ENCODE results near the gene SLC6A7. TPM values are rescaled to one million over a fixed set of nuclear protein-coding genes. Genes with fewer than 3 reads are reported as not detected.
"Not testable (repeated sequence)": the region's sequence is repeated elsewhere in the genome, so short reads cannot be mapped to it uniquely, and the experiment has no call there.

SLC6A7 gene
- total and polyA plus RNA-seq, 5 experiments from 2014 or later = not detected

DNA sequence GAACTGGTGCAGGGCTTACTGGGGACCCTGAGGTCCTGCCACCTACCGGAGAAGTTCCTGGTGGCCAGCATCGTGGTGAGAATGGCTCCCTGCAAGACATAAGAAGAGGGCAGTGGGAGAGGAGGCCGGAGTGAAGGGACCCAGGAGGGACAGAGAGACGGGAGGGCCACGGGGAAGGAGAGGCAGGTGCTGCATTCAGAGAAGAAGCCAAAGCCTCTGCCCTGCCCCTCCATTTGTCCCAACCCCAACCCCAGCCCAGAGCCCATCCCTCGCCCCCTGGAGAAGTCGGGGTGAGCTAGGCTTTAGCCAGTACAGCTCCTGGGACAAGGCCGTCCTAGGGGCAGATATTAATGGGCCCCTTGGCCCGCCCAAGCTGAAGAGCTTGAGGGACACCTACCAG, 57.9 kb downstream of the SLC6A7 start:
- no peak for ATAC-seq
- H3K36me3 Mint-ChIP-seq = no peaks in the 10 kb centered on the region
- peaks cover 0 to 3% (median 0%) of the 10 kb centered on the region in 9 donors for H3K9me3 Mint-ChIP-seq
- H3K27me3 Mint-ChIP-seq = peaks cover 0 to 14% (median 2%) of the 10 kb centered on the region in 5 donors
- no peak overlapping the region for H3K4me3 Mint-ChIP-seq
- no peak overlapping the region for H3K27ac Mint-ChIP-seq
- POLR2A ChIA-PET = no interaction called here
- no peaks in the 10 kb centered on the region for H3K4me1 Mint-ChIP-seq
- no peak for DNase-seq

DNA sequence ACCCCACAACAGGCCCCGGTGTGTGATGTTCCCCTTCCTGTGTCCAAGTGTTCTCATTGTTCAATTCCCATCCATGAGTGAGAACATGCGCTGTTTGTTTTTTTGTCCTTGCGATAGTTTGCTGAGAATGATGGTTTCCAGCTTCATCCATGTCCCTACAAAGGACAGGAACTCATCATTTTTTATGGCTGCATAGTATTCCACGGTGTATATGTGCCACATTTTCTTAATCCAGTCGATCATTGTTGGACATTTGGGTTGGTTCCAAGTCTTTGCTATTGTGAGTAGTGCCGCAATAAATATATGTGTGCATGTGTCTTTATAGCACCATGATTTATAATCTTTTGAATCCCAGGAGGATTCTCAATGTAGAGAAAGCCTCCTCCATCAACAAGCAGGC, 58.6 kb downstream of the SLC6A7 start:
- DNase-seq, H3K36me3 Mint-ChIP-seq, ATAC-seq, H3K4me1 Mint-ChIP-seq, H3K9me3 Mint-ChIP-seq, H3K4me3 Mint-ChIP-seq, POLR2A ChIA-PET, H3K27ac Mint-ChIP-seq: not testable (repeated sequence)
- H3K27me3 Mint-ChIP-seq = peaks cover 0 to 14% (median 2%) of the 10 kb centered on the region in 5 donors

DNA sequence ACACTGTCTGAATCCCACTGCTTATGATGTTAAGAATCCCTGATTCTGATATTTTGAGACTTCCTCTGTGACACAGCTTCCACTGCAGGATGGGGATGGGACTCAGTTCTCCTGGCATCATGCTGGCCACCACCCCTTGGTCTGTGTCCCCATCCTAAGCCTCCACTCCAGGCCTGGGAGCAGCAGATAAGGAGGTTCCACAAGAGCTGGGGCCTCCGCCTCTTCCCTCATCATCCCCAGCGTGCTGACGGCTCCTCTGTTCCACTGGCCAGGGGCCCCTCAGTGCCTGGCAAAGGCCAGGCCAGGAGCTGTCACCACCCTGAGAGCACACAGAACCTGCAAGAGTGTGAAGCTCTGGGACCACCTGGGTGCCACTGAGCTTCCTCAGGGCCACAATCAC, 59.1 kb downstream of the SLC6A7 start:
- Mint-ChIP-seq H3K4me3 (no peak overlapping the region), H3K36me3 (no peaks in the 10 kb centered on the region), H3K27ac (no peak overlapping the region), H3K27me3 (peaks cover 0 to 14% (median 2%) of the 10 kb centered on the region in 5 donors), H3K4me1 (no peaks in the 10 kb centered on the region), H3K9me3 (peaks cover 0 to 3% (median 0%) of the 10 kb centered on the region in 9 donors)
- DNase-seq (no peak), ATAC-seq (no peak)
- POLR2A ChIA-PET = no interaction called here

DNA sequence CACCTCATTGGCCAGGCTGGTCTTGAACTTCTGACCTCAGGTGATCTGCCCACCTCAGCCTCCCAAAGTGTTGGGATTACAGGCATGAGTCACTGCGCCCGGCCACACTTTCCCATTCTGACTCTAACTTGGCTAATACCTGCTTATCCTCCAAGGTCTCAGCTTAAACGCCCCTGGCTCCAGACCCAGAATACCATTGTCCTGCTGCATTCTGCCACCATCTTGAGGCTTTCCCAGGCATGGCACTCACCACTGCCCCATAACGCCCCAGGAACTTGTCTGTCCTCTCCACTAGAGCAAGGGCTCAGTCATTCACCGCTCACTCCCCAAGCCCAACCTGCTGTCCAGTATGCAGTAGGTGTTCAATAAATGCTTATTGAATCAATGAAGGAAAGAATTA, 59.9 kb downstream of the SLC6A7 start:
- DNase-seq (no peak), ATAC-seq (no peak)
- POLR2A ChIA-PET = no interaction called here
- H3K36me3 Mint-ChIP-seq = no peaks in the 10 kb centered on the region
- no peaks in the 10 kb centered on the region for H3K4me1 Mint-ChIP-seq
- peaks cover 0 to 14% (median 2%) of the 10 kb centered on the region in 5 donors for H3K27me3 Mint-ChIP-seq
- H3K4me3 Mint-ChIP-seq = no peak overlapping the region
- H3K9me3 Mint-ChIP-seq = peaks cover 0 to 3% (median 0%) of the 10 kb centered on the region in 9 donors
- no peak overlapping the region for H3K27ac Mint-ChIP-seq

DNA sequence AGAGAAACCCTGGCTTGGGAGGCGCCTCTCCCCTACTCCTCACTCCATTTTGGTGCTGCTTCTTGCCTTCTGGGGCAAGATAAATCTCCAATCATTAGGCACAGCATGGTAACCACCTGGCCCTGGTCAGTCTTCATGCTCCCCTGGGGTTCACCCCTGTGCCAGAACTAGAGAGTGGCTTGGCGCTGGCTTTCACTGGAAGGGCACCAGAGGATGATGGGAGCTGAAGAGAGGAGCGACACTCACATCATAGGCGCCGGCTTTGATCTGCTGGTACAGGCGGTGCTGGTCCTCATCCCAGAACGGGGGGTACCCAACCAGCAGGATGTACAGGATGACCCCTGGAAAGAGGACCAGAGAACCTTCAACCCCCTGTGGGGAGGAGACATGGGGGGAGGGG, 61.6 kb downstream of the SLC6A7 start:
- no peak overlapping the region for H3K27ac Mint-ChIP-seq
- H3K36me3 Mint-ChIP-seq = no peaks in the 10 kb centered on the region
- ATAC-seq = no peak
- H3K4me1 Mint-ChIP-seq = peaks cover 0 to 2% (median 0%) of the 10 kb centered on the region in 4 donors
- peaks cover 0 to 14% (median 2%) of the 10 kb centered on the region in 5 donors for H3K27me3 Mint-ChIP-seq
- POLR2A ChIA-PET = no interaction called here
- DNase-seq = no peak
- peaks cover 0 to 3% (median 0%) of the 10 kb centered on the region in 9 donors for H3K9me3 Mint-ChIP-seq
- H3K4me3 Mint-ChIP-seq = no peak overlapping the region

DNA sequence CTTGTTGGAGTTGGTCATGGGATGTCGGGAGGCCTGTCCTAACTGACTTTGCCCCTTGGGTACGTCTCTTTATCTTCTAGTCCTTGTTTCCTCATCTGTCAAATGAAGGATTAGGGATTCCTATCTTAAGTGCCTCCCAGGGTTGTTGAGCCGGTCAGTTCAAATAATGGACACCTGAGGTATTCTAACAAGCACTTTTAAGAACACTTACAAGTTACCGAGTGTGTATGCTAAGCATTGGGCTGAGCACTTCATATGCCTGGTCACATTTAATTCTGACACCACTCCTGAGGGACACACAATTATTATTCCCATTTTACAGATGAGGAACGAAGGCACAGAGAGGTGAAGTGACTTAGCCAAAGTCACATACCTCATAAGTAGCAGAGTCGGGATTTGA, 62.6 kb downstream of the SLC6A7 start:
- ATAC-seq (no peak), DNase-seq (no peak)
- H3K4me1 Mint-ChIP-seq = peaks cover 0 to 3% (median 0%) of the 10 kb centered on the region in 4 donors
- no peak overlapping the region for H3K27ac Mint-ChIP-seq
- H3K9me3 Mint-ChIP-seq = peaks cover 0 to 3% (median 0%) of the 10 kb centered on the region in 9 donors
- peaks cover 0 to 14% (median 2%) of the 10 kb centered on the region in 5 donors for H3K27me3 Mint-ChIP-seq
- H3K36me3 Mint-ChIP-seq = peaks cover 0 to 2% (median 0%) of the 10 kb centered on the region in 3 donors
- H3K4me3 Mint-ChIP-seq = no peak overlapping the region
- POLR2A ChIA-PET = no interaction called here

DNA sequence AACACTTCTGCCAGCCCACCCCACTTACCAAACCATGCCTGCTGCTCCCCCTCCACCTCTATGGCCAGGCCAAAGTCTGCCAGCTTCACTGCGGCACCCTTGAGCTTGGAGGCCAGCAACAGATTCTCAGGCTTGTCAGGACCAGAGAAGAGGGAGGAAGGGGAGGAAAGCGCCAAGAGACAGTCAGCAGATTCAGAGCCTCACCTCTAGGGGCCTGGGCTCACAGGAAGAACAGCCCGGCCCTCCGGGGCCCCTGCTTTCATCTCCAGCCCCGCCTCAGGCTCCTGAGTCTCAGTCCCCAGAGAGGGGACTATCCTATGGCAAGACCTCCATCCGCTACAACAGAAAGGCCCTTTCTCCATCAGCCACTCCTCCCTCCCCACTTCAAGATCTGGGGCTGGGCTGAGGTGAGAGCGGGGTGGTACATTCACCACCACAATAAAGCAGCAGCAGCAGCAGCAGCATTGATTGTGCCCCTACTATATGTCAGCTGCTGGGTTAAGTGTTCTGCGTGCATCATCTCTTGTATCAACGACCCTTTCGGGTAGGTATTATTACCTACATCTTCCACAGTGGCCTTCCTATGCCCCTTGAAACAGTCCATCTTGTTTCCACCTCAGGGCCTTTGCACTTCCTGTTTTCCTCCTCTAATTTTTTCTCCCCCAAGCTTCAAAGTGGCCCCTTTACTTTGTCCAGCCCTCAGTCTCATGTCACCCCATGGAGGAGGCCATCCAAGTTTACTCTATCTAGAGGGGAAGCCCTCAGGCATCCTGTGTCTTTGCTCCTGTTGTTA, 63.8 kb downstream of the SLC6A7 start:
- Mint-ChIP-seq H3K27ac (no peak overlapping the region), H3K4me1 (peaks cover 0 to 3% (median 0%) of the 10 kb centered on the region in 4 donors), H3K27me3 (peaks cover 0 to 14% (median 2%) of the 10 kb centered on the region in 5 donors), H3K36me3 (peaks cover 0 to 2% (median 0%) of the 10 kb centered on the region in 3 donors), H3K4me3 (no peak overlapping the region), H3K9me3 (peaks cover 0 to 3% (median 0%) of the 10 kb centered on the region in 9 donors)
- POLR2A ChIA-PET = no interaction called here
- ATAC-seq (no peak), DNase-seq (no peak)

DNA sequence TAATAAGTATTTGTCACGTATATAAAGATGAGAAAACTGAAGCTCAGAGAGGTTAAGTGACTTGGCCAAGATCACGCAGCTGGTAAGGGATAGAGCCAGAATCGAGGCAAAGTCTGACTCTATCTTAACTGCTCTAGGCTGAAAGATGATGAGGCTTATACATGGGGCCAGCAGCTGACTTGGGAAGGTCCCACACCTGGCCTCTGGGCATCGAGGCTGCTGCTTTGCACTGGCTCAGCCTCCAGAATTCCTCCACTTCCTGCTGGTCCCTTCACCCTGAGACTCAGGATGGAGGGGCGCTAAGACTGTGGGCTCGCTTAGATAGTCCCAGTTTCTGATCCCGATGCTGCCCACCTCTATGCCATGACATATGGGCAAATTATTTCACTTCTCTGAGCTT, 64.5 kb downstream of the SLC6A7 start:
- no peak overlapping the region for H3K27ac Mint-ChIP-seq
- H3K27me3 Mint-ChIP-seq = peaks cover 0 to 9% (median 2%) of the 10 kb centered on the region in 5 donors
- POLR2A ChIA-PET = no interaction called here
- peaks cover 0 to 3% (median 0%) of the 10 kb centered on the region in 4 donors for H3K4me1 Mint-ChIP-seq
- H3K36me3 Mint-ChIP-seq = peaks cover 0 to 2% (median 0%) of the 10 kb centered on the region in 3 donors
- H3K4me3 Mint-ChIP-seq = no peak overlapping the region
- no peaks in the 10 kb centered on the region for H3K9me3 Mint-ChIP-seq
- no peak for DNase-seq
- no peak for ATAC-seq

DNA sequence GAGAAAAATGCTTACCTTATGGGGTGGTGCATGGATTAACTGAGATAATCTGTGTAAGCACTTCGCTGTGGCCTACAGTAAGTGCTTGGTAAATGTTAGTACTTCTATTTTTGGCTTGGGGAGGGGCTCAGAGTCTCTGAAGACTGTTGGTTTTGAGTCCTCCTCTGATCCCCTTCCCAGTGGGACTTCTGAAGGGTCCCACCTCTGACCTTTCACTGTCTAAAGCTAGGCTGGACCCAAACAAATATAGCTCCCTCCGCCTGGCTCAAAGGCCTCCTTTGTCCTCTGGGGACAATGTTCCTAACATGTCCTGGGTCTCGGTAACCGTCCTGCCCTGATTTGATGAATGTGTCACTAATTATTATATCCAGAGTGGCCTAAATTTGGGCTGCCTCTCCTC, 64.9 kb downstream of the SLC6A7 start:
- Mint-ChIP-seq H3K27ac (no peak overlapping the region), H3K9me3 (no peaks in the 10 kb centered on the region), H3K4me3 (no peak overlapping the region), H3K36me3 (peaks cover 0 to 2% (median 0%) of the 10 kb centered on the region in 3 donors), H3K27me3 (peaks cover 0 to 4% (median 2%) of the 10 kb centered on the region in 5 donors), H3K4me1 (peaks cover 0 to 3% (median 0%) of the 10 kb centered on the region in 4 donors)
- DNase-seq (no peak), ATAC-seq (no peak)
- POLR2A ChIA-PET = no interaction called here

DNA sequence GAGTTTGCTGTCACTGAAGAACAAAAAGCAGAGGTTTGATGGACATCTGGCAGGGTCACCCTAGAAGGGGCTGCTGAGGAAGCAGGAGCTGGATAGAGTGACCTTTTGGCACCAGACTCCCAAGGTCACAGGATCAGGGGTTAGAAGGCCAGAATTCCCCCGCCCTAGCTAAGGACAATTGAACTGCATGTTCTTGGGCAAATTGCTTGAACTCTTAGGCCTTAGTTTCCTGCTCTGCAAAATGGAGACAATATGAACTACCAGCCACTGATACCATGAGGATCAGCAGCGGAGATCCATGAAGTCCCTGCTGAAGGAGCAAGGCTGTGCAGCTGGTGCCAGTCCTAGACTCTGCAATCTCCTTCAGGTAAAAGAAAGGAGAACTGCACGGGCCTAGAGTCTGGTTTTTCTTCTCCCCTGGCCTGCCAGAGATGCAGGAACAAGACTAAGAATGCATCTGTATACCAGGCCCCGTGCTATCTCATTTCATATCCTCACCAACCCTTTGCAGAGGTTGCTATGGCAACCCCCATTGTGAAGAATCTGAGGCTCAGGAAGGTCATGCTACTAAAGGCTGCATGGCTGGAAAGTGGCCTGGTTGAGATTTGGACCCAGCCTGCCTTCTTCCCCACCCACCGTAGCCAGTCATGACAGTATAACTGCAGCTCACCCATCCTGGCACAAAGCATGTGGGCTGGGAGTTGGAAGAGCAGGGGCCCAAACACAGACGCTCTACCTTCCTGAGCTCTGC, 66.0 kb downstream of the SLC6A7 start:
- Mint-ChIP-seq H3K27ac (no peak overlapping the region), H3K36me3 (peaks cover 0 to 2% (median 0%) of the 10 kb centered on the region in 3 donors), H3K4me1 (peaks cover 0 to 3% (median 0%) of the 10 kb centered on the region in 4 donors), H3K9me3 (no peaks in the 10 kb centered on the region), H3K4me3 (no peak overlapping the region), H3K27me3 (no peaks in the 10 kb centered on the region)
- DNase-seq (no peak), ATAC-seq (no peak)
- POLR2A ChIA-PET = no interaction called here

DNA sequence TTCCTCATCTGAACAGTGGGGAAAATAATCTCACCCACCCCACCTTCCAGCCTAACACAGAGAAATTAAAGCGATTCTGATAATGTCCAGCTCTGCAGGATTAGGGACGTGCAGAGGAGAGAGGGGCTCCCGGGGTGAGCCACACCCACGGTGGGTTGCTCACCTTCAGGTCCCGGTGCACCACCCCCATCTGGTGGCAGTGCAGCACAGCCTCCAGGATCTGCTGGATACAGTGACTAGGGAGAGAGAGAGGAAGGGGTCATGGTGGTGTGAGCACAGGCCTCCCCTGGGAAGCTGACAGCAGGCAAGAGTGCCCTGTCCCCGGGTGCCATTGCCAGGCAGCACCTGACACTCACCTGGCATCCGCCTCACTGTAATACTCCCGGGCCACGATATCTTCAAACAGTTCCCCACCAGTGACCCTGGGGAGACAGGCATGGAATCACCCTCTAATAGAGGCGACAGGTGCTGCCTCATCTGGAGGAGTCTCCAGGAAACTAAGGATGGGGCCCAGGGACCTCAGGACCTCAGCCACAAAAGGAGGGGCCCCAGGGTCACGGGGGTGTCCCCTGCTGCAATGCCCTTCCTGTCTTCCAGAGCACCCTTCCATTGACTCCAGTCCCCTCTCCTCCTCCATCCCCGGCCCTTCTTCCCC, 66.7 kb downstream of the SLC6A7 start:
- H3K4me3 Mint-ChIP-seq = no peak overlapping the region
- H3K36me3 Mint-ChIP-seq = peaks cover 0 to 2% (median 0%) of the 10 kb centered on the region in 3 donors
- H3K27me3 Mint-ChIP-seq = no peaks in the 10 kb centered on the region
- POLR2A ChIA-PET = no interaction called here
- H3K4me1 Mint-ChIP-seq = peaks cover 0 to 3% (median 0%) of the 10 kb centered on the region in 4 donors
- H3K9me3 Mint-ChIP-seq = no peaks in the 10 kb centered on the region
- ATAC-seq = no peak
- no peak overlapping the region for H3K27ac Mint-ChIP-seq
- no peak for DNase-seq

DNA sequence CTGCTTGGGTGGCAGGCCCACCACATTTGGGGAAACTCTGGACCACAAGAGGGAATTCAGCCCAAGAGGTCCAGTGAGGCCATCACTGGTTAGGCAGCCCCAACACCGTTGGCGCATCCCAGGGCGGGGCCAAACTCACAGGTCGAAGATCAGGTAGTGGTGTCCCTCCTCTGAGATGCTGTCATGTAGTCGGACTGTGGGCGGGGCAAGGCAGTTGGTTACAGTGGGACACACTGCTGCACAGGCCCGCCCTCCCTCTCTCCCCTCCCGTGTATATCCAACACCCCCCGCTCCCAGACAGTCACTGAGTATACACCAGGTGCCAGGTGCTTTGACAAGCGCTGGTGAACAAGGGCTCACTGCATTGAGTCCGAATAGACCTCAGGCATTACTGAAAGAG, 67.6 kb downstream of the SLC6A7 start:
- H3K27ac Mint-ChIP-seq = no peak overlapping the region
- peaks cover 0 to 4% (median 0%) of the 10 kb centered on the region in 5 donors for H3K27me3 Mint-ChIP-seq
- POLR2A ChIA-PET = no interaction called here
- DNase-seq (no peak), ATAC-seq (no peak)
- no peaks in the 10 kb centered on the region for H3K9me3 Mint-ChIP-seq
- peaks cover 0 to 3% (median 0%) of the 10 kb centered on the region in 4 donors for H3K4me1 Mint-ChIP-seq
- H3K36me3 Mint-ChIP-seq = peaks cover 0 to 2% (median 0%) of the 10 kb centered on the region in 3 donors
- H3K4me3 Mint-ChIP-seq = no peak overlapping the region

DNA sequence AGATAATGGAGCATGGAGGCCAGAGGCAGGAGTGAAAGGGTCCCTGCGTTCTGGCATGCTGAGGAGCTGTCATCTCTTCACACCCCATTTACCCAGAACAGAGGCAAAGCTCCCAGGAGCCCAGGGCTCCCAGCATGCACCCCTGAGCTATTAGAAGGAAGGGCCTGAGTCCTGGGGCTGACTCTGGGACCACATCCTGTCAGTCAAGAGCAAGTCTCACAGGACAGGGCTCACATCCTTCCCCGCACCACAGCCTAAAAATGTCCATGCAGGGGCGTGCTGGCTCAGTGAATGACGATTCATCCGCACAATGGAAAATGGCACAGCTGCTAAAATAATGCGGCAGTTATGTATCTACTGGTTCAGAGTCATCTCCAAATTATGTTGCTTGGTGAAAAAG, 68.3 kb downstream of the SLC6A7 start:
- Mint-ChIP-seq H3K4me1 (peaks cover 0 to 3% (median 0%) of the 10 kb centered on the region in 4 donors), H3K36me3 (peaks cover 0 to 2% (median 0%) of the 10 kb centered on the region in 3 donors), H3K9me3 (no peaks in the 10 kb centered on the region), H3K4me3 (no peak overlapping the region), H3K27ac (no peak overlapping the region), H3K27me3 (peaks cover 0 to 4% (median 0%) of the 10 kb centered on the region in 5 donors)
- DNase-seq (no peak), ATAC-seq (no peak)
- POLR2A ChIA-PET = no interaction called here
